H1 (cell line): Measurements from ENCODE around the gene SND1. TPM values are rescaled to one million over a fixed set of nuclear protein-coding genes. Genes with fewer than 3 reads are reported as not detected.

Experiments used
- CHD7 ChIP-seq: fragments of 300-600 bp; sonication (generic); IDR thresholded peaks from 2 replicates; pipeline ENCODE4 v1.7.1; 2012; ENCODE audit warnings: low read length, moderate library complexity, mild to moderate bottlenecking, inconsistent platforms; ENCODE audit not compliant: insufficient replicate concordance
- HDAC2 ChIP-seq, 2 experiments: fragments of 300-600 bp in 1 of 2; sonication (generic) in 1 of 2; IDR thresholded peaks; 2 replicates each; pipeline ENCODE4 v1.6.1; 2011 to 2012; ENCODE audit warnings: low read depth in 2 of 2, low read length in 2 of 2, mild to moderate bottlenecking in 2 of 2, moderate library complexity in 2 of 2, borderline replicate concordance in 1 of 2, inconsistent platforms in 1 of 2
- TAF1 ChIP-seq: IDR thresholded peaks from 2 replicates; pipeline ENCODE4 v1.6.1; 2011; ENCODE audit warnings: mild to moderate bottlenecking, low read depth, low read length
- ZNF274 ChIP-seq: IDR thresholded peaks from 2 replicates; pipeline ENCODE4 v1.7.0; 2012; ENCODE audit warnings: low read length, borderline replicate concordance; ENCODE audit errors: extremely low read depth
- polyA plus RNA-seq, 7 experiments: library from polyadenylated mRNA; depleted of rRNA in 3 of 7; stranded (reverse) in 5 of 7; unstranded in 2 of 7; fragments of >200 nt in 5 of 7; fragments of 200-250 nt in 2 of 7; gene quantifications; 1 replicate in 5 of 7; 2 replicates in 1 of 7; 4 replicates in 1 of 7; pipeline versions ENCODE4 v1.2.1 to v1.2.3, GENCODE V29; 2011 to 2013; ENCODE audit warnings: missing spikeins in 2 of 7, mixed read lengths in 2 of 7
- total RNA-seq: library from RNA; stranded (reverse); fragmentation: NEBNext Ultra II Directional; extraction: Animal tissue kit (Norgen Biotek cat#: 25700); gene quantifications from 2 replicates; pipeline ENCODE4 v1.2.1, GENCODE V29; 2021
- TF ChIP-seq, protein P1 (sequence below), 3 experiments: IDR thresholded peaks; 1 replicate in 2 of 3; 2 replicates in 1 of 3; pipeline versions ENCODE4 v1.5.1 to v1.6.1; 2011; ENCODE audit warnings: low read length in 3 of 3, mild to moderate bottlenecking in 3 of 3, inconsistent platforms in 2 of 3, low read depth in 1 of 3, moderate library complexity in 1 of 3; ENCODE audit not compliant: insufficient read depth in 1 of 3; ENCODE audit errors: control extremely low read depth in 1 of 3

SND1 gene
- total and polyA plus RNA-seq, 2 of the 8 experiments (the other 6 are each of a cell fraction or from before 2014, with no cell fraction given) = 122 to 290 TPM

GRCh38 chr7:127876393-127876792 is 224.4 kb downstream of the SND1 start (continued):
- TF ChIP-seq CHD7 = no peak
- no peak for TF ChIP-seq TAF1
- TF ChIP-seq ZNF274 = no peak
- no peak for TF ChIP-seq HDAC2 (IDR thresholded peaks at IDR 0.05; ENCODE audit: borderline replicate concordance in 1 of 2, low read depth in 2 of 2, low read length in 2 of 2)
- TF ChIP-seq, protein P1, sequence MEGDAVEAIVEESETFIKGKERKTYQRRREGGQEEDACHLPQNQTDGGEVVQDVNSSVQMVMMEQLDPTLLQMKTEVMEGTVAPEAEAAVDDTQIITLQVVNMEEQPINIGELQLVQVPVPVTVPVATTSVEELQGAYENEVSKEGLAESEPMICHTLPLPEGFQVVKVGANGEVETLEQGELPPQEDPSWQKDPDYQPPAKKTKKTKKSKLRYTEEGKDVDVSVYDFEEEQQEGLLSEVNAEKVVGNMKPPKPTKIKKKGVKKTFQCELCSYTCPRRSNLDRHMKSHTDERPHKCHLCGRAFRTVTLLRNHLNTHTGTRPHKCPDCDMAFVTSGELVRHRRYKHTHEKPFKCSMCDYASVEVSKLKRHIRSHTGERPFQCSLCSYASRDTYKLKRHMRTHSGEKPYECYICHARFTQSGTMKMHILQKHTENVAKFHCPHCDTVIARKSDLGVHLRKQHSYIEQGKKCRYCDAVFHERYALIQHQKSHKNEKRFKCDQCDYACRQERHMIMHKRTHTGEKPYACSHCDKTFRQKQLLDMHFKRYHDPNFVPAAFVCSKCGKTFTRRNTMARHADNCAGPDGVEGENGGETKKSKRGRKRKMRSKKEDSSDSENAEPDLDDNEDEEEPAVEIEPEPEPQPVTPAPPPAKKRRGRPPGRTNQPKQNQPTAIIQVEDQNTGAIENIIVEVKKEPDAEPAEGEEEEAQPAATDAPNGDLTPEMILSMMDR (IDR thresholded peaks at IDR 0.05; ENCODE audit: control extremely low read depth in 1 of 3, insufficient read depth in 1 of 3, low read depth in 1 of 3, low read length in 3 of 3) = no peak
